HG03139 (cell line): ENCODE measurements around the gene PRKCA.
A peak's percentile ranks its signal among the peaks of the same experiment; 100 is the strongest.

Source experiments
- ATAC-seq: cut with Tn5 transposase; IDR thresholded peaks from one replicate; pipeline ENCODE4 v1.9.1; 2021; ENCODE audit not compliant: unreplicated experiment

The PRKCA gene

DNA sequence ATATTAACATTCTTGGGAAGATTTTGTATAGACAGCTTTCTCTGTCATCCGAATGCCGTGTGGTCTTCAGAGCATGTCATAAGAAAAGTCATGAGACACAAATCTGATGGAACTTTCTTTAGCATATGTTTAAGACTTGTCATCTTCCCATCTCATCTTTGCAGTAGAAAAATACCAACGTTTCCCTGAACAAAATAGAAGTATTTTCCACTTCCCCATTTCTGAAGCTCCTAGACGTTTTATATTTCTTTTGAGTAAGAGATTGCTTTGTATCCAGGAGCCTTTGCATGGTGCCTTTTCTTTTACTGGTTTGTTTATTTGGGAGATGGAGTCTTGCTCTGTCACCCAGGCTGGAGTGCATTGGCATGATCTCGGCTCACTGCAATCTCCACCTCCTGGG is 235.1 kb downstream of the PRKCA start:
- no peak for ATAC-seq

- no peak for ATAC-seq
These were observed 236.4 kb downstream of the PRKCA start for GRCh38 chr17:66538776-66539175.

- no peak for ATAC-seq
These were observed 237.8 kb downstream of the PRKCA start for GRCh38 chr17:66540131-66540781.

- ATAC-seq, result peak; percentile 68
These were observed 239.2 kb downstream of the PRKCA start for GRCh38 chr17:66541461-66542128.

GRCh38 chr17:66542129-66542966 is 239.9 kb downstream of the PRKCA start:
- peak; percentile 95 for ATAC-seq

DNA sequence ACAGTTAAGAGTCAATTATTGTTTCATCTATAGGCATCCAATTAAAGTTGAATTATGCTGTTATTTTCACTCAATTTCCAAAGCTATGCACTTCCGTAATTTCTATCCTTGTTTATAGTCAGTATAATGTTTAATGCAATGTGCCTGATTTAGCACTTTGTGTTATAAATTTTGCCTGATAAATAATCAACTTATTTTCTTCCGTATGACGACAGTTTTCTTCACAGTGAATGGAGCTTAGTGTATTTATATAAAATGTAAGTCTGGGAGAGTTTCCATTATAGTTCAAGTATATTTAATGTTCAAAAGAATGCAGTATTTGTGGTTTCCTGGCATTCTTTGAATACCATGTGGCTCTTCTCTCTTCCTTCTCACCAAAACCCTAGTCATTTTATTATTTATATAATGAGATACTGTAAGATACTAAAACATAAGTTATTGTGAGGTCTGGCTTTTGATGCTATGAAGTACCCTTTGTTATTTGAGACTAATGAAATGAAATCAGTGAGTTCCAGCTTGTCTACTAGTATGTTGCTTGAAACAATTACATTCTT is 240.6 kb downstream of the PRKCA start:
- ATAC-seq, result no peak

- no peak for ATAC-seq
These were observed 241.1 kb downstream of the PRKCA start for GRCh38 chr17:66543526-66543925.

DNA sequence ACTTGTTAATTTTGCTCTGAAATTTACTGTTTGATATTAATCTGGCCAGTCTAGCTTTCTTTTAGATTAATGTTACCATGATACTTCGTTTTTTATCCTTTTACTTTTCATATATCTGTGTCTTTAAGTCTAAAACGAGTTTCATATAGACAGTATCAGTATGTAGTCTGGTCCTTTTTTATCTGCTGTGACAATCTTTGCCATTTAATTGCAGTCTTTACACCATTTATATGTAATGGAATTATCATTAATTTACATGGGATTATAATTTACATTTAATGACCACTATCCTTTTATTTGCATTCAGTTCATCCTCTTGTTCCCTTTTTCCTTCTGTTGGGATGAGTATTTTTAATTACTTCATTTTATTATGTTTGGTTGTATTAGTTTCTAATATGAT is 243.5 kb downstream of the PRKCA start:
- no peak for ATAC-seq

DNA sequence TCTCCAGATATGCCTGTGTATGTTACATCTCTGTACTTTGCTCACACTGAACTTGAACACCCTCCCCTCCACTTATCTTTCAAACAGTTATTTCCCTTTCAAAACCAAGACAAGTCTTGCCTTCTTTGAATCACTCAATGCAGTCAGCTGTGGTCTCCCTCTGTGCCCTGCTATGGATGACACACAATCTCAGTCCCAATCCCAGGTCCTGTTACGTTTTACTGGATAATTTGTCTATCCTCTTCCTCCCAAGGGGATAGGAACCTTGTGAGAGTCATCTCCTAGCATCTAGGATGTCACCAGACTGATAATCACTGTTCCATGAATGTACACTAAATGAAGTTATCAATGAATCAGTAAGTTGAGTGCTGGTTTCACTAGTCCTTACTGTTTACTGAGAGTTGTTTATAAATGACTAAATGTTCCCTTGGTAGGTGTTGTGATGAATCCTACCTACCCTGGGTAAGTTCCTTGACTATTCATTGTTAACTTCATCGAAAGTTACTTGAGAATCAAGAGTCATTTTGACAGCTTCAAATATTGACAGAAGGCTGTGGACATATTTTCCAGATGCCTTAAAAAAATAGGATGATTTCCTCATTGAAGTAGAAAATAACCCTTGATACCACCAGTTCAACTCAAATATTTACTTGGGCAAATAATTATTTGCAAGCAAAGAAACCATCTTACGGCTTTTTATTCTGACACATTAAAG is 244.9 kb downstream of the PRKCA start:
- ATAC-seq, result no peak

- ATAC-seq, result no peak
These were observed 245.7 kb downstream of the PRKCA start for GRCh38 chr17:66548158-66548557.

DNA sequence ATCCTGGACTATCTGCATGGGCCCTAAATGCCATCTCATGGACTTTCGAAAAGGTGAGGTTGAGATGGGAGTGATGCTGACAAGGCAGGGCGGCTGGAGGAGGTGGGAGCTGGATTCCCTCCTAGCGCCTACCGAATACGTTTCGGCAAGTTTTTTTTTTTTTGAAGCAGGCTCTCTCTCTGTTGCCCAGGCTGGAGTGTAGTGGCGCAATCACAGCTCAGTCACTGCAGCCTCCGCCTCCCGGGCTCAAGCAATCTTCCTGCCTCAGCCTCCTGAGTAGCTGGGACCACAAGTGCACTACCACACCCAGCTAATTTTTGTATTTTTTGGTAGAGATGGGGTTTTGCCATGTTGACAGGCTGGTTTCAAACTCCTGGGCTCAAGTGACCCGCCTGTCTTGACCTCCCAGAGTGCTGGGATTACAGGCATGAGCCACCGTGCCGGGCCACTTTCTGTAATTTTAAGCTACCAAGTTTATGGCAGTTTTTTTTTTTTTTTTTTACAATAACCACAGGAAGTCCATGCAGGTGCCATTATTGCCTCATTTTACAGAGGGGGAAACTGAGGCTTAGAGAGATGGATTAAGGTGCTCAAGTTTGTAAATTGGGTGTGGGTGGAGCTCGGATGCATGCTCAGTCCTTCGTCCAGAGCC is 246.4 kb downstream of the PRKCA start:
- no peak for ATAC-seq

DNA sequence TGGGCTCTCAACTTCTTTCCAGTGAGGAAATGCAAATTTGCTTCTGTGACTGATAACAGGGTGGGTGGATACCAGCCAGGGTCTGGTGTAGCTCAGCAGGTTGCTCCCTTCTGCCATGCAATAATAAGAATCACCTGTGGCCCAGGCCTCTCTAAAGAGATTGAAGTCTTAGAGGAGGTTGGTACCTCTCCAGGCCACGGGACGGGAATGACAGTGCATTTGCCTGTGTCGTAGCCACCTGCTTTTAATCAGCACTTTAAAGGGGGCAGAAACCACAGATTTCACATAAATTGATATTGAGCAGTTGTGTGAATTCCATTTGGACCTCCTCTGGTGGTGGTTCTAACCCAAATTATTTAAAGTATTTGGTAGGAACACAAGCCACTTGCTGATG is 246.9 kb downstream of the PRKCA start:
- ATAC-seq, result no peak

- ATAC-seq, result no peak
These were observed 247.4 kb downstream of the PRKCA start for GRCh38 chr17:66549731-66550207.

DNA sequence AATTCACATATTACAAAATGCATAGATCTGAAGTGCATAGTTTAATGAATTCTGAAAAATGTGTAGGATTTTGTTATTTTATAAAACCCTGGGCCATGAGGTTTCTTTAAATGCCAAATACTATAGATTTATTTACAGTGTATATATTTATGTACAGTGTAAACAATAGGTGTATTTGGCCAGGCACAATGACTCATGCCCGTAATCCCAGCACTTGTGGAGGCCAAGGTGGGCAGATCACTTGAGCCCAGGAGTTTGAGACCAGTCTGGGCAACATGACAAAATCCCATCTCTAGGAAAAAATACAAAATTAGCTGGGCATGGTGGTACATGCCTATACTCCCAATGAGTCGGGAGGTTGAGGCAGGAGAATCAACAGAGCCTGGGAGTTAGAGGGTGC is 249.4 kb downstream of the PRKCA start:
- no peak for ATAC-seq

- ATAC-seq, result no peak
These were observed 250.0 kb downstream of the PRKCA start for GRCh38 chr17:66552371-66552770.

DNA sequence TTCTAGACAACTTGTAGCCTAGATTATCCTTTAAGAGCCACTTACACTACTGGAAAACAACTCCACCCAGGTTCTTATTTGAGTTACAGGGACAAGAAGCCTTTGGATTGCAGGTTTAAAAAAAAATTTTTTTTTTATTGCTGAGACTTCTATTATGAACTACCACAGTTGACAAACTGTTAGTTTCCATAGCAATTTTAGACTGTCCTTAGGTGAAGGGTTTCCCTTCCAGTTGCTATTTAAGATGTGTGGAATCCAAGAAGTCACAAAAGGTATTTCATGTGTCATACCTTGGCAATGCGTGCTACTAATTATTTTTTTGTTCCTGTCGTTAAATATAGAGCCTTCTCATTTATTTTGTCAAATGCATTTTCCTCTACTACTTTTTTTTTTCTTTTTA is 253.2 kb downstream of the PRKCA start:
- ATAC-seq, result no peak

DNA sequence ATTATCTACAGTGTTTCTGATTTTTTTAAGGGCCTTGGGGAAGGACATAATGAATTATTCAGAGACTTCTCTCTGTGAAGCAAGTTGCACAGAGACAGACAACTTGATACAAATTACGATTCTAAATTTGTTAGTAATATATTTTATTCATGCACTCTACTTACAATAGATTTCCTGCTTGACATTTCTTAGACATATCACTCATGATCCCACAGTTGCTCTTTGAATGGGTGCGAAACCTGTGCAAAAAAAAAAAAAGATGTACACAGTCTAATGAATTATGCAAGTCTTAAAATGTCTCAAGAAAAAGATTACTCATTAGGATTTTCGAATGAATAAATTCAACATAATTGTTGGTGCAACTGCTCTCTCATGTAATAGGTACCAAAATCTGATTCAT is 254.8 kb downstream of the PRKCA start:
- ATAC-seq, result no peak

DNA sequence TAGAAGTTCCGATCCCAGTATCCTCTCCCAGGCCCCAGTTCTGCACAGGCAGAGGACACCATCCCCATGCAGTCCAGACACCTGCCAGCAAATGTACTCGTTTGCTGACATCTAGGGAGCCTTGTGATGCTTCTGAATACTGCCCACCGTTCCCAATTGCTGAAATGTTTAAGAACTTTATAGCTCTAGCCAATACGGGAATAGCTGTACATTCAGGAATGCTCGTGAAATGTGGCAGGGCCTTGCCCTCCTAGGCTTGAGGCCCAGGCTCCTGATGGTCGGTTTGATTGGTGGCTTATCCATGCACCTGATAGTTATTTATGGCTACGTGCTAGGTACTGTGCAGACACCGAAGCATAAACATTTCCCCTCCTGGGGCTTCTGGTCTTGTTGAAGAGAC is 255.5 kb downstream of the PRKCA start:
- no peak for ATAC-seq

DNA sequence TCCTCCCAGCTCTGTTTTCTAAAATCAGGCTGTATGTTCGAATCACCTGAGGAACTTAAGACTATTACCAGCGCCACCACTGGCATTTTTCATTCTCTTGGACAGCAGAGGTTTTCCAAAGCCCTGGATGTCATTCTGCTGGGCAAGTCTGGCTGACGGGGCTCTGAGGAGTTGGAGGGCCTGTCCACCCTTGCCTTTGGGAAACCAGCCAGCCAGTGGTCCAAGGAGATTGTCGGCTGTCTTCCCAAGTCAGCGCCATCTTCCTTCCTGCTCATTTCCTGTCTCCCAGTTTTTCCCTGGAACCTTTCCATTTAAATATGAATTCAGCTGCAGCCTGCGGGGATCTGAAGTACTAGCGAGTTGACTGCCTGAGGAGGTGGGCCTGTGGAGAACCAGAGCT is 258.3 kb downstream of the PRKCA start:
- no peak for ATAC-seq

DNA sequence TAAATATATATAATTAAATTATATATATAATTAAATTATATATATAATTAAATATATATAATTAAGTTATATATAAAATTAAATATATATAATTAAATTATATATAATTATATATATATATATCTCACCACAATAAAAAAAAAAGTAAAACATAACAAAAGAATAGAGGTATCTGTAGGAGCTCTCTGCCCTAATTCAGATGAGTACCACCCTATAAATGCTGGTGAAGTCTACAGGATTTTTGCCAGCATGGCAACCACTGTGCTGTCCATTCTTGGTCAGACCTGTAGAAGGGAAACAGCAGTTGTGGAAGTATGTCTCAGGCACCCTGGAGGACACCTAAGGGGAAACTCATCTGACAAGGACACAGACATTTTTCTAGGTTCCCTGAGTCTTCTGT is 259.7 kb downstream of the PRKCA start:
- no peak for ATAC-seq
